GM19467 (cell line): ENCODE data around the gene HMX1.

ENCODE experiments used
- ATAC-seq: cut with Tn5 transposase; IDR thresholded peaks from one replicate; pipeline ENCODE4 v1.9.1; 2021; ENCODE audit warnings: mild to moderate bottlenecking, moderate library complexity; ENCODE audit not compliant: unreplicated experiment

Gene HMX1

DNA sequence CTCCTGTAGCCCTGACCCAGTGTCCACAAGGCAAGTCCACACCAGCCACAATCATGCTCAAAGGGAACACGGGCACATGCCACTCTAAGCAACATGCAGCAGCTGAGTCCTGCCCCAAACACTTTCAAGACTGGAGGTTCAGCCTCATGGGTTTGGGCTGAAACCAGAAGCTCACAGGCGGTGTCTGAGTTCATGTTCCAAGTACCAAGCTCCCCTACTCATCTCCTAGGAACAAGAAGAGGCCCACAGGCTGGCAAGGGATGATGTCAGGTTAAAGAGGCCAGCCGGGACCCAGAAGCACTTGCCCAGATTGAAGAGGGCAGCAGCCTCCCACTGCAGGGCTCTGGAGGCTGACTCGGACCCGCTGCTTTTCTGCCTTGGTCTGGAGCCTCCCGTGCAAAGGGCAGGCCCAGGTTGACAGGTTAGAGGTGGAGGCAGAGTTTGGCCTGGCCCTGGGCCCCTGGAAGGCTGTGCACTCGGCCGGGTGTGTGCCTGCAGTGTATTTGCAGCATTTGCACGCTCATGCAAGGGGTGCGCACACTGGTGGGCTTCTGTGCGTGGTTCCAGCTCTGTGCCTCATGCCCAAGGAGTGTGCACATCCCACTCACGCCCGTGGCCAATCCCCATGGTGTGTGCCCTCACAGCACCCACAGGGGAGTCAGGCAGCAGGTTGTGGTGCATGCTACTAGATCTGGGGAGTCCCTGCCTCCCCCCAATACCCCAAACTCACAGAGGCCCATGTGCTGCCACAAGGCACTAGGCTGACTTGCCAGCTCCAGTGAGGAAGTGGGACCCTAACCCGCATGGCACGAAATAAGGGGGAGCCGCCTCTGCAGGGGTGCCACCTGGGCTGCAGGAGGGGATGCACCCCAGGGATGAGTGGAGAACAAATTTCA lies 2.4 kb downstream of the HMX1 start:
- ATAC-seq: no peak

- no peak for ATAC-seq
Measured at GRCh38 chr4:8868321-8869001, 3.2 kb downstream of the HMX1 start.

DNA sequence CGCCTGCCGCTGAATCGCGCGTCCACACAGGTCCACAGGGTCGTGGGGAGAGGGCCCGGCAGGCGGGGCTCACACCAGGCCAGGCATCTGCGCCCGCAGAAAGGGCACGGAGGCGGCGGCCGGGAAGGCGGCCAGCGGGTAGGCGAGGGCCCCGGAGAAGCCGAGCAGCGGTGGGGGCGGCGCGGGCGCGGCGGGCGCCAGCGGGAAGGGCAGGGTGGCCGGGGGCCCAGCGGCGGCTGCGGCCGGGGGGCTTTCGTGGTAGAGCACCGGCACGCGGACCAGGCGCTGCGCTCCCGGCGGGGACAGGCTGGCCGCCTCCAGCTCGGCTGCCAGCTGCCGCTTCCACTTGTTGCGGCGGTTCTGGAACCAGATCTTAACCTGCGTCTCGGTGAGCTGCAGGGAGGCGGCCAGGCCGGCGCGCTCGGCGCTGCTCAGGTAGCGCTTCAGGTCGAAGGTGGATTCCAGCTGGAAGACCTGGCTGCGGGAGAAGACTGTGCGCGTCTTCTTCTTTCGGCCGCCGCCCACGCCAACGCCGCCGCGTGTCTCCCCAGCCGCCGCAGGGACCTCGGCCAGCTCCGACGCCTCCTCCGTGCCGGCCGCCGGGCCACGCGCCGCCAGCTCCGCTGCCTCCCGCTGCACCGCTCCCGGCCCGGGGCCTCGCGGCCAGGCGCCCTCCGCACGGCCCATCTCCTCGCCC lies 3.9 kb downstream of the HMX1 start:
- ATAC-seq: no peak

- no peak for ATAC-seq
Measured at GRCh38 chr4:8866828-8867623, 4.6 kb downstream of the HMX1 start.

DNA sequence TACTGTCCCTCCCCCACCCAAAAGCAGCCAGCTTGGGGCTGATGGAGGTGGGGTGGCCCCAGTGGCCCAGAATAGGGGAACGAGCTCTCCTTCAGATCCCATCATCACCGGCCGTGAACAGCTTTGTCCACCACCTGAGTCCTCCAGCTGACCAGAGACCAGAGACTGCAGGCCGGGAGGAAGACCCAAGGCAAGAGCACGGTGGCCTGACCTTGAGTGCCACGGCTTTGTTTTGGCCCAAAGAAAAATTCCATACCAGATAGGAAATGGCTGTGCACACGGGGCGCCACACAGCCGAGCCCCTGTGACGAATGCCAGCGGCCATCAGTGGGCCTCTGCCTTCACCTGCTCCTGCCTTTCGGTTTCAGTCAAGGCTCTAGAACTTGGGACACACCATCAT lies 5.2 kb downstream of the HMX1 start:
- ATAC-seq: no peak

GRCh38 chr4:8865681-8866310 lies 5.8 kb downstream of the HMX1 start:
- no peak for ATAC-seq

GRCh38 chr4:8864912-8865680 lies 6.5 kb downstream of the HMX1 start:
- ATAC-seq: no peak

- ATAC-seq: no peak
Measured at GRCh38 chr4:8863686-8864682, 7.7 kb downstream of the HMX1 start.

DNA sequence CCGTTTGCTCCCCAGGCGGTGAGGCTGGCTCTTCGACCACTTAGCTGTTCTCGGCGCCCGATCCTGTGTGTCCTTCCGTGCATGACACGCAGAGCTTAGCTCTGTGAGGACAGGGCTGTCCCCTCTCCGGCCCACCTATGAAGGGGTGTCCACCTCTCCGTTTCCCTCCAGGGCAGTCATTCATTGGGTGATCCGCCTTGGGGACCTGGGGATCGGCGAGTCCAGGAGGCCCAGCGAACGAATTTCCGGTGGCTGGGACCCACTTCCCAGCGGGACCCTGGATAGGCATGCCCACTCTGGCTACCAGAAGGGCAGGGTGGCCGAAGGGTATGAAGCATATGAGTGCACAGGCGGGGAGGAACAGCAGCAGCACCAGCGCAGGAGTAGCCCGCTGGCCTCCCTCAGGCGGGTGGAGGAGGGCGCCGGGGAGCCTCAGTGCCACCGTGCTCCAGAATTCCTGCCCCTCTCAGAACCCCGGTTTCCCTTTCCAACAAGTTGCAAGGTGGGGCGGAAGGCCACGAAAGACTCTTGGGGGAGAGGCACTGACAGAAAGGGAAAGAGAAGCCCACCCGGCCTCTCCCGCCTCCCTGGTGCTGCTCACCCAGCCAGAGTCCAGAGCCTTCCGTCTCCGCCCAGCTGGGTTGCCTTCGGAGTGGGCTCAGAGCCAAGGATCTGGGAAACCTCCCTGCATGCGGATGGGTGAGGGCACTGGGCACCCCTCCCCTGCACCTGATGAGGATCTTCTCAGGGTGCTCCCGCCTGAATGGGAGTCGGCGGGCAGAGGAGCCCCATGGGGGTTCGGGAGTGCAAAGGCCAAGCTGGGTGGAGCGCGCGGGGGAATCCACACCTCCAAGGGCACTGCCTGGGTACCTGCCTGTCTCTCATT lies 8.6 kb downstream of the HMX1 start:
- ATAC-seq: no peak

DNA sequence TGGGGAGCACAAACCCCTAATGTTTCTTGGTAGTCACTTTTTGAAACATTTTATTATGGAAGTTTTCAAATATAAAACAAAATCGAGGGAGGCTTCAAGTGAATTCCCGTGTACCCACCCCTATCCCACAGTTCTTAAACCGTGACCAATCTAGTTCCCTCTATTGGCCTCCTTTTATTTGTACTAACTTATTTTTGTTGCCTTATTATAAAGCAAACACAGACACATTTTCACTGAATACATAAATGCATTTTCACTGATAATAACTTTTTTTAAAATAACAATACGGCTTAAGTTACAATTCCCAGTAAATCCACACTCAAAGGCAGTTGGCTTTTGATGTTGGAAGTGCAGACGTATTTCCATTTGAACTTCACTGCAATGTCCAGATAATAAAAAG lies 9.3 kb downstream of the HMX1 start:
- ATAC-seq: no peak

GRCh38 chr4:8861576-8862295 lies 9.9 kb downstream of the HMX1 start:
- no peak for ATAC-seq

- ATAC-seq: no peak
Measured at GRCh38 chr4:8860892-8861575, 10.6 kb downstream of the HMX1 start.

- ATAC-seq: no peak
Measured at GRCh38 chr4:8860096-8860891, 11.3 kb downstream of the HMX1 start.

GRCh38 chr4:8859550-8860095 lies 12.0 kb downstream of the HMX1 start:
- ATAC-seq: no peak

DNA sequence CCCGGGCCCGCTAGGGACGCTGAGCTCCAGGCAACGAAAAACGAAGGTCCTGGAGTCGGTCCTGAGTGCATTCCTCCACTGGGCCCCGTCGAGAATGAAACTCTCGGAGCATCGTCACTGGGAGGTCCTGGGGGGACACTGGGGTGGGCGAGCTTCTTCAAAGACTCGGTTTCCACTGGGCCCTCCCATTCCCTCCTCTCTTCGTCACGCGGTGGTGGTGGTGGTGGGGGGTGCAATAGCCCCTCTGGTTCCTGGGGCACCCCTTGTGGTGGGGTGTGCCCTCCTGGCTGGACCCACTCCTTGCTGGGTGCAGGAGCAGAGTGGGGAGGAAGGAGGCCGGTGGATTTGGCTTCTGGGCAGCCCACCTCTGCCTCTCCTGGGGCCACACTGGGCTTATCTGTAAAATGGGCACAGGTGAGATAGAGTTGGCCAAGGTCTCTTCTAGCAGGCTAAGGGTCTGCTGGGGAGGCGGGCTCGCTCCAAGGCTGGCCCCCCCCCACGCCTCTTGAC lies 12.9 kb downstream of the HMX1 start:
- ATAC-seq: no peak
